ENCODE data around the gene SEC22A. TPM values are rescaled to one million over a fixed set of nuclear protein-coding genes. Genes with fewer than 3 reads are reported as not detected.

SEC22A gene
- polyA plus RNA-seq, 1 experiment: 16.8 TPM

- H3K27me3 ChIP-seq (ENCODE audit: control insufficient read depth, insufficient read depth, low read length): peaks cover 5% of the 10 kb centered on the region
- H3K4me3 ChIP-seq (ENCODE audit: low read depth, low read length): no peak overlapping the region
- POLR2A ChIA-PET: no interaction called here
- no peaks in the 10 kb centered on the region for H3K36me3 ChIP-seq (ENCODE audit: control insufficient read depth, insufficient read depth, low read length)
- TF ChIP-seq CTCF (IDR thresholded peaks at IDR 0.05; ENCODE audit: insufficient read depth, low read depth, low read length): no peak
- DNase-seq (ENCODE audit: low read depth): no peak
- CTCF ChIA-PET: interaction anchor here (0.9 to 1.2 kb wide), 4 partner anchors 10 to 29 kb away, joined by 3 to 4 read pairs (median 4); no protein-coding TSS in a partner anchor
These were observed 98.3 kb downstream of the SEC22A start for GRCh38 chr3:123300056-123300455.

- Histone ChIP-seq H3K27me3 (ENCODE audit: control insufficient read depth, insufficient read depth, low read length) (peaks cover 1% of the 10 kb centered on the region; the same call in 1 of the 2 replicates), H3K4me3 (ENCODE audit: low read depth, low read length) (no peak overlapping the region), H3K36me3 (ENCODE audit: control insufficient read depth, insufficient read depth, low read length) (no peaks in the 10 kb centered on the region)
- no peak for DNase-seq (ENCODE audit: low read depth)
- ChIA-PET CTCF (interaction anchor here (0.9 to 1.2 kb wide), 4 partner anchors 9 to 29 kb away, joined by 3 to 4 read pairs (median 4); no protein-coding TSS in a partner anchor), POLR2A (no interaction called here)
- TF ChIP-seq CTCF (IDR thresholded peaks at IDR 0.05; ENCODE audit: insufficient read depth, low read depth, low read length): no peak
These were observed 98.8 kb downstream of the SEC22A start for GRCh38 chr3:123300583-123300982.

- H3K36me3 ChIP-seq (ENCODE audit: control insufficient read depth, insufficient read depth, low read length): no peaks in the 10 kb centered on the region
- no peaks in the 10 kb centered on the region for H3K27me3 ChIP-seq (ENCODE audit: control insufficient read depth, insufficient read depth, low read length)
- no peak for TF ChIP-seq CTCF (IDR thresholded peaks at IDR 0.05; ENCODE audit: insufficient read depth, low read depth, low read length)
- POLR2A ChIA-PET: no interaction called here
- H3K4me3 ChIP-seq (ENCODE audit: low read depth, low read length): no peak overlapping the region
- DNase-seq (ENCODE audit: low read depth): no peak
- CTCF ChIA-PET: interaction anchor here (1.0 to 1.2 kb wide), 4 partner anchors 9 to 25 kb away, joined by 3 to 4 read pairs (median 4); no protein-coding TSS in a partner anchor
These were observed 99.8 kb downstream of the SEC22A start for GRCh38 chr3:123301331-123302184.

GRCh38 chr3:123302961-123303360 lies 101.2 kb downstream of the SEC22A start:
- no peak for DNase-seq (ENCODE audit: low read depth)
- ChIA-PET CTCF (interaction anchor here (1.2 kb wide), 1 partner anchor 17 kb away, joined by 3 read pairs; no protein-coding TSS in a partner anchor), POLR2A (no interaction called here)
- no peak overlapping the region for H3K4me3 ChIP-seq (ENCODE audit: low read depth, low read length)
- TF ChIP-seq CTCF (IDR thresholded peaks at IDR 0.05; ENCODE audit: insufficient read depth, low read depth, low read length): no peak
- H3K36me3 ChIP-seq (ENCODE audit: control insufficient read depth, insufficient read depth, low read length): no peaks in the 10 kb centered on the region
- no peaks in the 10 kb centered on the region for H3K27me3 ChIP-seq (ENCODE audit: control insufficient read depth, insufficient read depth, low read length)

- POLR2A ChIA-PET: no interaction called here
These were observed 102.3 kb downstream of the SEC22A start for GRCh38 chr3:123303976-123304560.

More at GRCh38 chr3:123303976-123304560, 102.3 kb downstream of the SEC22A start:
- no peak overlapping the region for H3K4me3 ChIP-seq (ENCODE audit: low read depth, low read length)
- H3K27me3 ChIP-seq (ENCODE audit: control insufficient read depth, insufficient read depth, low read length): no peaks in the 10 kb centered on the region
- H3K36me3 ChIP-seq (ENCODE audit: control insufficient read depth, insufficient read depth, low read length): no peaks in the 10 kb centered on the region
- CTCF ChIA-PET: interaction anchor here (0.9 to 1.2 kb wide), 2 partner anchors 7 to 18 kb away, joined by 3 read pairs; no protein-coding TSS in a partner anchor
- TF ChIP-seq CTCF (IDR thresholded peaks at IDR 0.05; ENCODE audit: insufficient read depth, low read depth, low read length): no peak
- no peak for DNase-seq (ENCODE audit: low read depth)

Measured in BJ (cell line).